IMR-90 (cell line): ENCODE measurements around the gene IL17REL. TPM values are rescaled to one million over a fixed set of nuclear protein-coding genes. Genes with fewer than 3 reads are reported as not detected.

Source experiments
- ATAC-seq: fragments of 200-7000 bp; cut with Tn5 transposase; 2 replicates; pipeline ENCODE4 v1.9.1; 2020; ENCODE audit warnings: low read depth, mild to moderate bottlenecking, moderate library complexity
- BruUV-seq: library from RNA; stranded (reverse); fragments of 400-500 nt; replicated peaks from 2 replicates; lab custom pipeline; 2021; lab: Mats Ljungman, UMichigan
- CTCF ChIA-PET: fragments of 300-600 bp; formaldehyde crosslinking; extraction: SDS; loops from one replicate; lab custom pipeline; 2021; ENCODE audit warnings: antibody characterized with exemption; lab: Yijun Ruan, JAX
- POLR2A ChIA-PET: fragments of 300-600 bp; sonication (Branson Sonifier 250); formaldehyde crosslinking; loops from one replicate; lab custom pipeline; 2022; ENCODE audit warnings: antibody characterized with exemption; ENCODE audit not compliant: unreplicated experiment; lab: Charles Lee
- DNase-seq: peaks from one replicate; pipeline ENCODE4 v3.0.0; 2013
- H2AFZ ChIP-seq: replicated peaks from 2 replicates; pipeline ENCODE3; 2013; ENCODE audit warnings: low read length, mild to moderate bottlenecking; ENCODE audit not compliant: poor library complexity
- H2AK5ac ChIP-seq: 2 replicates; pipeline ENCODE4 v1.6.1; 2013; ENCODE audit warnings: low read depth, low read length, inconsistent platforms
- H2AK9ac ChIP-seq: replicated peaks from 2 replicates; pipeline ENCODE3; 2013; ENCODE audit warnings: mild to moderate bottlenecking, low read depth, low read length, moderate library complexity; ENCODE audit not compliant: poor library complexity
- H2BK120ac ChIP-seq: 2 replicates; pipeline ENCODE4 v1.6.1; 2013; ENCODE audit warnings: low read depth, low read length, inconsistent platforms
- H2BK15ac ChIP-seq: 3 replicates; pipeline ENCODE4 v1.6.1; 2013; ENCODE audit warnings: low read depth, low read length, inconsistent platforms
- H2BK20ac ChIP-seq: 2 replicates; pipeline ENCODE4 v1.6.1; 2013; ENCODE audit warnings: low read depth, mild to moderate bottlenecking, inconsistent platforms, low read length, moderate library complexity
- H2BK5ac ChIP-seq: 2 replicates; pipeline ENCODE4 v1.6.1; 2013; ENCODE audit warnings: mild to moderate bottlenecking, low read depth, low read length, inconsistent platforms; ENCODE audit not compliant: poor library complexity, severe bottlenecking
- H3K14ac ChIP-seq: replicated peaks from 2 replicates; pipeline ENCODE4 v1.6.1; 2013; ENCODE audit warnings: low read depth, low read length, inconsistent platforms
- H3K18ac ChIP-seq: 2 replicates; pipeline ENCODE4 v1.6.1; 2013; ENCODE audit warnings: low read depth, low read length, control low read depth
- H3K23ac ChIP-seq: 2 replicates; pipeline ENCODE4 v1.6.1; 2013; ENCODE audit warnings: low read depth, low read length, inconsistent platforms
- H3K27ac ChIP-seq: 2 replicates; pipeline ENCODE4 v1.5.1; 2013; ENCODE audit warnings: mild to moderate bottlenecking, control low read depth, low read length; ENCODE audit not compliant: insufficient read depth
- H3K27me3 ChIP-seq: 2 replicates; pipeline ENCODE4 v1.6.1; 2013; ENCODE audit warnings: low read length; ENCODE audit not compliant: control insufficient read depth, insufficient read depth
- H3K36me3 ChIP-seq: 2 replicates; pipeline ENCODE4 v1.6.1; 2013; ENCODE audit warnings: low read length, mixed read lengths; ENCODE audit not compliant: control insufficient read depth, insufficient read depth
- H3K4ac ChIP-seq: 2 replicates; pipeline ENCODE4 v1.6.1; 2013; ENCODE audit warnings: low read depth, low read length, inconsistent platforms
- H3K4me1 ChIP-seq: 2 replicates; pipeline ENCODE4 v1.6.1; 2013; ENCODE audit warnings: low read length, mixed read lengths; ENCODE audit not compliant: control insufficient read depth, insufficient read depth
- H3K4me2 ChIP-seq: 2 replicates; pipeline ENCODE4 v1.6.1; 2013; ENCODE audit warnings: low read depth, mild to moderate bottlenecking, control low read depth, low read length, moderate library complexity
- H3K4me3 ChIP-seq: 2 replicates; pipeline ENCODE4 v1.5.1; 2013; ENCODE audit warnings: low read depth, mild to moderate bottlenecking, control low read depth, low read length, moderate library complexity; ENCODE audit not compliant: insufficient read depth
- H3K56ac ChIP-seq: 2 replicates; pipeline ENCODE4 v1.6.1; 2013; ENCODE audit warnings: low read length, inconsistent platforms; ENCODE audit not compliant: insufficient read depth; ENCODE audit errors: extremely low read depth
- H3K79me1 ChIP-seq, 2 experiments: 2 replicates each; pipeline ENCODE4 v1.6.1; 2013; ENCODE audit warnings: low read length in 2 of 2, inconsistent platforms in 1 of 2, low read depth in 1 of 2
- H3K9ac ChIP-seq: 2 replicates; pipeline ENCODE4 v1.6.1; 2013; ENCODE audit warnings: low read depth, low read length, control low read depth
- H3K9me1 ChIP-seq: 2 replicates; pipeline ENCODE4 v1.6.1; 2013; ENCODE audit warnings: low read length, inconsistent platforms; ENCODE audit not compliant: insufficient read depth
- H3K9me3 ChIP-seq: 2 replicates; pipeline ENCODE4 v1.6.1; 2013; ENCODE audit warnings: low read length; ENCODE audit not compliant: control insufficient read depth, insufficient read depth
- H4K20me1 ChIP-seq: 2 replicates; pipeline ENCODE4 v1.6.1; 2013; ENCODE audit warnings: low read length, inconsistent platforms; ENCODE audit not compliant: insufficient read depth
- H4K5ac ChIP-seq: 2 replicates; pipeline ENCODE4 v1.6.1; 2013; ENCODE audit warnings: mild to moderate bottlenecking, low read depth, low read length, control low read depth
- H4K8ac ChIP-seq, 2 experiments: 2 replicates each; pipeline ENCODE4 v1.6.1; 2013; ENCODE audit warnings: low read depth in 2 of 2, low read length in 2 of 2, control low read depth in 1 of 2, inconsistent platforms in 1 of 2
- H4K91ac ChIP-seq: 2 replicates; pipeline ENCODE4 v1.6.1; 2013; ENCODE audit warnings: low read depth, low read length, inconsistent platforms; ENCODE audit not compliant: insufficient read depth
- CEBPB ChIP-seq: IDR thresholded peaks from 2 replicates; pipeline ENCODE4 v1.6.1; 2012; ENCODE audit warnings: low read depth, low read length, improper control_type of control experiment
- CHD1 ChIP-seq: IDR thresholded peaks from 2 replicates; pipeline ENCODE4 v1.6.1; 2012; ENCODE audit warnings: low read depth, low read length, improper control_type of control experiment
- ELK1 ChIP-seq: fragments of 150-350 bp; IDR thresholded peaks from 2 replicates; pipeline ENCODE4 v1.6.1; 2016; ENCODE audit warnings: low read depth, mild to moderate bottlenecking, low read length, moderate library complexity, borderline replicate concordance
- MAFK ChIP-seq: IDR thresholded peaks from 2 replicates; pipeline ENCODE4 v1.6.1; 2012; ENCODE audit warnings: low read depth, low read length, improper control_type of control experiment
- MAZ ChIP-seq: IDR thresholded peaks from 2 replicates; pipeline ENCODE4 v1.6.1; 2012; ENCODE audit warnings: low read depth, mild to moderate bottlenecking, low read length, improper control_type of control experiment, moderate library complexity, borderline replicate concordance
- POLR2A ChIP-seq: IDR thresholded peaks from 2 replicates; pipeline ENCODE4 v1.6.1; 2012; ENCODE audit warnings: mild to moderate bottlenecking, low read depth, low read length
- RAD21 ChIP-seq: IDR thresholded peaks from 2 replicates; pipeline ENCODE4 v1.6.1; 2012; ENCODE audit warnings: low read length, improper control_type of control experiment
- RCOR1 ChIP-seq: IDR thresholded peaks from 2 replicates; pipeline ENCODE4 v1.6.1; 2012; ENCODE audit warnings: mild to moderate bottlenecking, low read length, improper control_type of control experiment; ENCODE audit not compliant: insufficient replicate concordance
- RFX5 ChIP-seq: IDR thresholded peaks from 2 replicates; pipeline ENCODE4 v1.8.0; 2012; ENCODE audit warnings: low read depth, mild to moderate bottlenecking, low read length, moderate library complexity
- USF2 ChIP-seq: fragments of 150-350 bp; IDR thresholded peaks from 2 replicates; pipeline ENCODE4 v1.6.1; 2017; ENCODE audit warnings: mild to moderate bottlenecking, antibody characterized with exemption, low read length, low read depth
- WGBS, 2 experiments: methylation state at CpG; one replicate each; pipeline versions ENCODE4 v1.1.5 to v1.1.7; 2013; ENCODE audit warnings: missing lambda C conversion rate in 2 of 2; ENCODE audit not compliant: insufficient read length in 1 of 2; ENCODE audit errors: extremely low coverage in 2 of 2; 5-methylcytosine and 5-hydroxymethylcytosine counted together
- dilution Hi-C: fragments of 300-500 bp; cut with HindIII; formaldehyde crosslinking; loops from one replicate; pipeline ENCODE4 v1.14.3; 2018; ENCODE audit warnings: low sequenced_read_pairs; ENCODE audit not compliant: unreplicated experiment
- in situ Hi-C: fragments of 300-500 bp; cut with MboI; formaldehyde crosslinking; loops from 3 replicates; pipeline ENCODE4 v1.14.3; 2019; ENCODE audit warnings: low sequenced_read_pairs, inconsistent platforms, mixed read lengths
- intact Hi-C: fragments of 100-400 bp; cut with micrococcal nuclease; formaldehyde crosslinking; loops from 2 replicates; pipeline ENCODE4 v1.10.0; 2022
- polyA plus RNA-seq, 3 experiments: library from polyadenylated mRNA; depleted of rRNA; stranded (reverse); fragments of >200 nt; gene quantifications; 2 replicates each; pipeline ENCODE4 v1.2.3, GENCODE V29; 2012; ENCODE audit warnings: low replicate concordance in 1 of 3
- total RNA-seq: library from RNA; depleted of rRNA; stranded (reverse); fragments of >200 nt; gene quantifications from 2 replicates; pipeline ENCODE4 v1.2.3, GENCODE V29; 2012

The IL17REL gene
- total and polyA plus RNA-seq, 2 of the 4 experiments (the other 2 are of a cell fraction), result not detected

GRCh38 chr22:50046019-50046415 lies 33.5 kb upstream of the IL17REL start:
- Histone ChIP-seq H3K4me3 (no peak overlapping the region), H3K9me1 (no peaks in the 10 kb centered on the region), H2AK5ac (no peak overlapping the region), H4K20me1 (no peaks in the 10 kb centered on the region), H3K56ac (no peak overlapping the region), H2BK15ac (no peak overlapping the region), H4K5ac (no peak overlapping the region), H2BK5ac (no peak overlapping the region), H2BK20ac (no peak overlapping the region), H3K27me3 (peaks cover 44% of the 10 kb centered on the region), H3K9me3 (peaks cover 6% of the 10 kb centered on the region), H3K18ac (no peak overlapping the region), H3K36me3 (no peaks in the 10 kb centered on the region), H3K14ac (no peak overlapping the region), H2BK120ac (no peak overlapping the region), H2AK9ac (no peak overlapping the region), H3K4me1 (no peaks in the 10 kb centered on the region), H2AFZ (no peak overlapping the region), H3K9ac (no peak overlapping the region), H4K8ac (no peak overlapping the region), H3K27ac (no peak overlapping the region), H4K91ac (no peak overlapping the region), H3K4ac (no peak overlapping the region), H3K23ac (no peak overlapping the region), H3K4me2 (no peak overlapping the region), H3K79me1 (no peaks in the 10 kb centered on the region)
- no peak for DNase-seq
- dilution Hi-C loops, result no loop called here
- CTCF ChIA-PET, result no interaction called here
- BruUV-seq, result no TSS peak
- TF ChIP-seq POLR2A, result no peak
- no peak for TF ChIP-seq MAFK
- TF ChIP-seq CHD1, result no peak
- TF ChIP-seq MAZ, result no peak
- no peak for TF ChIP-seq USF2
- no peak for TF ChIP-seq RAD21
- no peak for TF ChIP-seq ELK1
- TF ChIP-seq CEBPB, result no peak
- no peak for TF ChIP-seq RFX5
- no peak for TF ChIP-seq RCOR1
- in situ Hi-C loops, result no loop called here
- 96% methylated on average over 4 of the region's 19 CpGs; no CpG with 5 or more reads in 1 of the 2 experiments for WGBS, 2 experiments
- intact Hi-C loops, result no loop called here
- no peak for ATAC-seq
- POLR2A ChIA-PET, result no interaction called here
